ENCODE measurements around the gene ARL5B.

- TF ChIP-seq CTCF (IDR thresholded peaks at IDR 0.05; ENCODE audit: poor library complexity), result no peak
- no peak for TF ChIP-seq EZH2phosphoT487 (IDR thresholded peaks at IDR 0.05; ENCODE audit: low read depth, severe bottlenecking, unreplicated experiment)
- no peak for TF ChIP-seq EZH2 (IDR thresholded peaks at IDR 0.05; ENCODE audit: borderline replicate concordance)
These were observed 1.7 kb downstream of the ARL5B start for GRCh38 chr10:18660816-18661431.
